GM12872 (cell line): ENCODE data around the gene DLEU7.

Experiments
- TF ChIP-seq, protein P1 (sequence below): IDR thresholded peaks from 3 replicates; pipeline ENCODE4 v1.5.1; 2011; ENCODE audit warnings: low read depth, mild to moderate bottlenecking, low read length, moderate library complexity; ENCODE audit not compliant: insufficient read depth

The DLEU7 gene

DNA sequence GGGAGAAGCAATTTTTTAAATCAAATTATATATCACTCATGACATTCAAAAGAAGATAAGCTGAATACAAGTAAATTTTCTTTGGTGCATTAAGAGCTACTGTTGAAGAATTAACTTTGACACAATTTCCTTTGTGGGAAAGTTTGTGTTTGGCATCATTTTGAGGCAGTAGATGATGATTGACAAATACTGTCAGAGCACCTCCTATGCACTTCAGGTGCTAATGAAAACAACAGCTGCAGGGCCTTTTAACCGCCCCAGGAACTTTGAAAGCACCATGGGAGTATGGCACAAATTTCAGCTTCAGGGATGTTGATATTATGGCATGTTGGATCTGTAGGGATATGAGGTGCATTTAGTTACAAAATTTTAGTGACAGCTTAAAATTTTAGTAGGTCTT, 21.0 kb upstream of the DLEU7 start:
- TF ChIP-seq, protein P1, sequence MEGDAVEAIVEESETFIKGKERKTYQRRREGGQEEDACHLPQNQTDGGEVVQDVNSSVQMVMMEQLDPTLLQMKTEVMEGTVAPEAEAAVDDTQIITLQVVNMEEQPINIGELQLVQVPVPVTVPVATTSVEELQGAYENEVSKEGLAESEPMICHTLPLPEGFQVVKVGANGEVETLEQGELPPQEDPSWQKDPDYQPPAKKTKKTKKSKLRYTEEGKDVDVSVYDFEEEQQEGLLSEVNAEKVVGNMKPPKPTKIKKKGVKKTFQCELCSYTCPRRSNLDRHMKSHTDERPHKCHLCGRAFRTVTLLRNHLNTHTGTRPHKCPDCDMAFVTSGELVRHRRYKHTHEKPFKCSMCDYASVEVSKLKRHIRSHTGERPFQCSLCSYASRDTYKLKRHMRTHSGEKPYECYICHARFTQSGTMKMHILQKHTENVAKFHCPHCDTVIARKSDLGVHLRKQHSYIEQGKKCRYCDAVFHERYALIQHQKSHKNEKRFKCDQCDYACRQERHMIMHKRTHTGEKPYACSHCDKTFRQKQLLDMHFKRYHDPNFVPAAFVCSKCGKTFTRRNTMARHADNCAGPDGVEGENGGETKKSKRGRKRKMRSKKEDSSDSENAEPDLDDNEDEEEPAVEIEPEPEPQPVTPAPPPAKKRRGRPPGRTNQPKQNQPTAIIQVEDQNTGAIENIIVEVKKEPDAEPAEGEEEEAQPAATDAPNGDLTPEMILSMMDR: no peak

GRCh38 chr13:50855681-50856080, 12.2 kb upstream of the DLEU7 start:
- TF ChIP-seq, protein P1: no peak

GRCh38 chr13:50850445-50850844, 7.0 kb upstream of the DLEU7 start:
- TF ChIP-seq, protein P1: no peak

GRCh38 chr13:50847501-50847900, 4.0 kb upstream of the DLEU7 start:
- TF ChIP-seq, protein P1: no peak

- TF ChIP-seq, protein P1: no peak
Observed at GRCh38 chr13:50846861-50847475, 3.5 kb upstream of the DLEU7 start.

DNA sequence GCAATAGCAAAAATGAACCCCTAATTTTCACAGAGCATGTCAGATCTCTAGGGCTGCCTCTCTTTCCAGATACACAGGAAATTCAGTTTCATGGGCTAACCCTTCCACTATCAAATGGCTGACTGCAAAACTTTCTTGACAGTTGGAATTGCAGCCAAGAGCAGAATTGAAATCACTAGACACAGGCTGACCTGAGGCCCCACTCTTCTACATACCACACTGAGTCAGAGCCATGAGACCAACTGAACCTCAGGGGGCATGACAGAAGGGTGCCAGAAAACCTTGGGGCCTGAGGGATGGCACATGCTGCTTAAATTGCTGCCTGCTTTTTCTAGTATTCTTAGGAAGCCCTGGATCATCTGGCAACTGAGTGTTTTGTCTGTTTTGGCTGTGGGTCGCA, 1.7 kb upstream of the DLEU7 start:
- TF ChIP-seq, protein P1: no peak

GRCh38 chr13:50844084-50844875, 788 bp upstream of the DLEU7 start:
- TF ChIP-seq, protein P1: no peak

DNA sequence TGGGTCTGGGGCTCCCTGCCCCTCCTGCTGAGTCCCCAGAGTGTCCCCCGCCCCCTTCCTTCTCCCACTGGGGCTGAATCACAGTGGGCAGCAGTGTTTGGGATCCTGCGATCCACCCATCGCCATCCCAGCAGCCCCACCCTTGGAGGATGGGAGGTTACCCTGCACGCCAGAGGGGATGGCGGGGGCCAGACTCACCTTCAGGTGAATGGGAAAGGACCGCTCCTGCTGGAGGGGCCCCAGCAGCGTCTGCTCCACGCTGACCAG, 569 bp downstream of the DLEU7 start:
- TF ChIP-seq, protein P1: no peak
